SK-N-MC (cell line): ENCODE measurements around the gene MYO18A.

Experiments
- DNase-seq: peaks from one replicate; pipeline ENCODE4 v3.0.0-alpha.2; 2011; ENCODE audit warnings: low read depth, low spot score
- H3K27ac ChIP-seq: fragments of 200-600 bp; sonication (generic); 2 replicates; pipeline ENCODE4 v1.5.1; 2016; ENCODE audit warnings: mixed run types
- H3K36me3 ChIP-seq: fragments of 200-600 bp; sonication (generic); 2 replicates; pipeline ENCODE4 v1.6.1; 2017; ENCODE audit warnings: antibody characterized with exemption, low read length, mixed read lengths; ENCODE audit not compliant: insufficient read depth
- H3K4me3 ChIP-seq: fragments of 200-600 bp; sonication (generic); 2 replicates; pipeline ENCODE4 v1.5.1; 2016
- H3K9ac ChIP-seq: fragments of 200-600 bp; sonication (generic); 2 replicates; pipeline ENCODE4 v1.8.0; 2017; ENCODE audit warnings: mixed run types, mixed read lengths; ENCODE audit not compliant: insufficient read length
- H3K9me3 ChIP-seq: fragments of 200-600 bp; sonication (generic); 2 replicates; pipeline ENCODE4 v1.6.1; 2017; ENCODE audit warnings: low read depth, mild to moderate bottlenecking, antibody characterized with exemption, low read length, moderate library complexity, mixed read lengths
- EZH2 ChIP-seq: fragments of 200-600 bp; sonication (generic); IDR thresholded peaks from one replicate; pipeline ENCODE4 v1.6.1; 2017; ENCODE audit warnings: antibody characterized with exemption
- FOXP2 ChIP-seq: optimal IDR thresholded peaks from 2 replicates; pipeline ENCODE3; 2011; ENCODE audit warnings: mild to moderate bottlenecking, moderate library complexity; ENCODE audit not compliant: insufficient read depth; ENCODE audit errors: extremely low read length, control extremely low read depth
- POLR2AphosphoS5 ChIP-seq: IDR thresholded peaks from 2 replicates; pipeline ENCODE4 v1.6.1; 2012; ENCODE audit warnings: mild to moderate bottlenecking, low read depth, low read length, borderline replicate concordance

MYO18A gene

GRCh38 chr17:29036584-29036983, 143.6 kb downstream of the MYO18A start:
- no peak overlapping the region for H3K4me3 ChIP-seq
- no peak overlapping the region for H3K9ac ChIP-seq
- DNase-seq: no peak
- TF ChIP-seq EZH2: no peak
- TF ChIP-seq FOXP2: no peak
- no peak for TF ChIP-seq POLR2AphosphoS5
- no peak overlapping the region for H3K27ac ChIP-seq
- no peaks in the 10 kb centered on the region for H3K36me3 ChIP-seq
- H3K9me3 ChIP-seq: no peaks in the 10 kb centered on the region

- no peaks in the 10 kb centered on the region for H3K36me3 ChIP-seq
- no peak for TF ChIP-seq POLR2AphosphoS5
- H3K27ac ChIP-seq: no peak overlapping the region
Measured at GRCh38 chr17:29034510-29034909, 145.7 kb downstream of the MYO18A start.

GRCh38 chr17:29032857-29033197, 147.4 kb downstream of the MYO18A start:
- H3K27ac ChIP-seq: peak overlapping the region; percentile 27; the same call in 1 of the 2 replicates
- H3K36me3 ChIP-seq: no peaks in the 10 kb centered on the region
- TF ChIP-seq POLR2AphosphoS5: no peak
- no peak for TF ChIP-seq EZH2
- no peak for TF ChIP-seq FOXP2
- no peaks in the 10 kb centered on the region for H3K9me3 ChIP-seq
- DNase-seq: peak; percentile 40
- no peak overlapping the region for H3K9ac ChIP-seq
- H3K4me3 ChIP-seq: peak overlapping the region; percentile 44

More at GRCh38 chr17:29034510-29034909, 145.7 kb downstream of the MYO18A start:
- Histone ChIP-seq H3K9ac (no peak overlapping the region), H3K9me3 (no peaks in the 10 kb centered on the region), H3K4me3 (no peak overlapping the region)
- no peak for DNase-seq

GRCh38 chr17:29032013-29032856, 148.0 kb downstream of the MYO18A start:
- no peaks in the 10 kb centered on the region for H3K36me3 ChIP-seq
- TF ChIP-seq FOXP2 (no peak), EZH2 (no peak), POLR2AphosphoS5 (no peak)
- peak overlapping the region; percentile 27; the same call in 1 of the 2 replicates for H3K27ac ChIP-seq
- peak overlapping the region; percentile 44 for H3K4me3 ChIP-seq
- H3K9me3 ChIP-seq: no peaks in the 10 kb centered on the region
- DNase-seq: no peak
- no peak overlapping the region for H3K9ac ChIP-seq

- Histone ChIP-seq H3K9ac (no peak overlapping the region), H3K36me3 (no peaks in the 10 kb centered on the region), H3K9me3 (no peaks in the 10 kb centered on the region), H3K27ac (no peak overlapping the region), H3K4me3 (no peak overlapping the region)
- no peak for DNase-seq
- no peak for TF ChIP-seq FOXP2
- TF ChIP-seq POLR2AphosphoS5: no peak
- TF ChIP-seq EZH2: no peak
Measured at GRCh38 chr17:29031488-29031887, 148.7 kb downstream of the MYO18A start.

DNA sequence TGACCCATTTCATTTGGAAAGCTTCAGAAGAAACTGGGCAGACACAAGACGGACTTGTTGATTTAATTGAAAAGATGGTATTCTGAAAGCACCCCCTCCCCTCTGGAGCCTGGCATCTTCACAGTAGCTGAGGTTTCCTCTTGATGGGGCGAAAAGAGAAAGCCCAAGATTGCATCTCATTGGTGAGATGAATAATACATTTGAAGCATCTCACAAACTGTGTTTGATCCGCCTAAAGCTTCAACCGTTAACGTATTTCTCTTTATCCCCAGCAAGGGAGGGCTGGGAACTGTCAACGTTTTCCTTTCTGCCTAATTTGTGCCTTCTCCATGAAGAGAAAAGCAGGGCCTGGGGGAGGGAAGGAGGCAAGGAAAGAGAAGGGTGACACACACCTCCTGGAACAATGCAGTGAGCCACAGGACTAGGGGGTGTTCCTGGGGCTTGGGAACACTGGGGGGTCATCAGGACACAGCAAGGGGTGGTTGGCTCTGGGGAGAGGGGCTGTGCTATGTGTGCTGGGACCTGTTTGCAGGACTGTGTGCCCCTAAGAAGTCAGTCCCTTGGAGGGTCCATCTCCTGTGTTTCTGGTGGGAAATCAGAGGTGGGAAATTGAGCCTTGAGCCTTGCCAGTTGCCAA, 155.8 kb downstream of the MYO18A start:
- Histone ChIP-seq H3K9ac (no peak overlapping the region), H3K4me3 (no peak overlapping the region), H3K9me3 (no peaks in the 10 kb centered on the region), H3K27ac (no peak overlapping the region), H3K36me3 (no peaks in the 10 kb centered on the region)
- TF ChIP-seq POLR2AphosphoS5: no peak
- no peak for TF ChIP-seq EZH2
- TF ChIP-seq FOXP2: no peak
- DNase-seq: no peak

DNA sequence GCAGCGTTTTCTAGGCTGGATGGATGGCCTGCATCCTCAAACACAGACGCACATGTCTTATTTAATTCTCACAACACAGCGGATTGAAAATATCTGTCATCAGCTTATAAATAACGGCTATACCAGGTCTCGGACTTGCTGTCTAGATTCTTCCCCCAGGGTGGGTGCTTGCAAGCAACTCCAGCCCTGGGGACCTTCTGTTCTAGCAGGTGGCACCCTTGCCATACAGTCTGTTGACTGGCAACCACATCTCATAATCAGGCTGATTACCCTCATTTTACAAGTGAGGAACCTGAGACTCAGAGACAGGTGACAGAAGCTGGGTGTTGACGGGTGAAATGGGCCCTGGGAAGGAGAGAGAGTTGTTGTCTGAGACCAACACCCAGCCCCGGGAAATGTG, 158.1 kb downstream of the MYO18A start:
- no peaks in the 10 kb centered on the region for H3K9me3 ChIP-seq
- H3K36me3 ChIP-seq: no peaks in the 10 kb centered on the region
- no peak overlapping the region for H3K27ac ChIP-seq
- TF ChIP-seq FOXP2 (no peak), EZH2 (no peak), POLR2AphosphoS5 (no peak)
- DNase-seq: no peak
- H3K9ac ChIP-seq: no peak overlapping the region
- H3K4me3 ChIP-seq: no peak overlapping the region

DNA sequence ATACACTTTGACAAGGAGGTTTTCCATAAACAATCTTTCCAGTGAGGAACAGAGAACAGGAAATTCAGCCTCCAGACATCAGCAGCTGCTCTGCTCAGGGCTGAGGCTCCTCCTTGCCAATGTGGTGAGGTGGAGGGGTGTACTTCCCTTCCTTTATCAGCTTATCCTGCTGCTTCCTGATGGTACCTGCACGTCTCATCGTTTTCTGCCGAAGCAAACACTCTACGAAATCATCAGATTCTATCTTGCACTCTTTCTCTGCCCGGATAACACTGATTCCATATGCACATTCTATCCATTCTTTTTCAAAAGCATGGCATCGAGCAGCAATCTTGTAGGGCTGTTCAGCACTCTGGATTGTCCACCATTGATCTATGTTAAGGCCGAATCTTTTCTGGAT, 159.0 kb downstream of the MYO18A start:
- Histone ChIP-seq H3K4me3 (no peak overlapping the region), H3K27ac (no peak overlapping the region), H3K9me3 (no peaks in the 10 kb centered on the region), H3K9ac (no peak overlapping the region), H3K36me3 (no peaks in the 10 kb centered on the region)
- no peak for DNase-seq
- TF ChIP-seq POLR2AphosphoS5 (no peak), EZH2 (no peak), FOXP2 (no peak)
